GM18498 (cell line): ENCODE measurements around the gene SUGCT.
"Not testable (repeated sequence)": the region's sequence is repeated elsewhere in the genome, so short reads cannot be mapped to it uniquely, and the experiment has no call there.

ENCODE experiments used
- ATAC-seq: cut with Tn5 transposase; IDR thresholded peaks from one replicate; pipeline ENCODE4 v1.9.1; 2021; ENCODE audit warnings: mild to moderate bottlenecking, moderate library complexity; ENCODE audit not compliant: unreplicated experiment

The SUGCT gene

DNA sequence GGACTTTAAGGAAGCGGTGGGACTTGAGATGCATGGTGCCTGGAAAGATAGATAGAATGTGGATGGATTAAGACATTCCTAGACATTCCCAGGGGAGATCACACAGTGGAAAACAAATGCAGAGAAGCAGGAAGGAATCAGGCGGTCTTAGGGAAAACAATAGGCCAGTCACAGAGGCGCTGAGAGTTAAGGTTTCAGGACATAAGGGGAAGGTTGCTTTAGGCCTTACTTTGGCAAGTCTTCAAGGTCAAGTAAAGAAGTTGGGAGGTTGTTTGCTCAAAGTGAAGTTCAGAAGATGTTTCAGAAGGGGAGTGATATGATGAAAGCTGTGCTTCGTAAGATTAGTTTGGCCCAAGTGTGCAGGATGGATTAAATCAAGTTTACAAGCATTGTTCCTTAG is 109.4 kb downstream of the SUGCT start:
- ATAC-seq: no peak

GRCh38 chr7:40248681-40249080 is 113.9 kb downstream of the SUGCT start:
- ATAC-seq: no peak

GRCh38 chr7:40253444-40253843 is 118.6 kb downstream of the SUGCT start:
- not testable (repeated sequence) for ATAC-seq

DNA sequence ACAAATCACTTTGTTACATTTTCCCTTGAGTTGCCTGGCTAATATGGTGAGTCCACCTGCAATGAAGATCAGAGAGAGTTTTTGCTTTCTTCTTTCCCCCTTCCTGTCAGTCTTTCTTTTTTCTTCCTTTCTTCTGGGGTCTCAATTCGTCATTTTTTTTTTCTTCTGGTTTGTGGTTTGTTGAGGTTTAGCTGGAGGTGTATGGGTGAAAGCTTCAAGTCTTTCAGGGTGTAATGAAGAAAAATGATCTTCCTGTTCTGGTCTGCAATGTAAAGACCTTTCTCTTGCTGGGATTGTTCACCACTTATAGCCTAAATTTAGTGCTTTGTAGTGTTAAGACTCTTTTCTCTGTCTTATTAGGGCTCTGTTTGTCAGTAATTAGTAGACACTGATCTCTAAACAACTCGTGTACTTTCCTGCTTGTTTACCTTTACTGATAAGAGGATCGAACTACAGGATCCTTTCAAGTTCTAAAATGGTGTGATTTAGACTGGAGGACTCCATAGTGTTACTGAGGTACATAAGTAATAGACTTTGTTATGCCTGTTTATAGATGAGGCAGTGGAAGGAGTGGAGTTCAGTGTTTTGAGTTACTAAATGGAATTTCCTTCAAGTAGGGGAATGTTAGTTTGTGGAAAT is 129.1 kb downstream of the SUGCT start:
- ATAC-seq: no peak

DNA sequence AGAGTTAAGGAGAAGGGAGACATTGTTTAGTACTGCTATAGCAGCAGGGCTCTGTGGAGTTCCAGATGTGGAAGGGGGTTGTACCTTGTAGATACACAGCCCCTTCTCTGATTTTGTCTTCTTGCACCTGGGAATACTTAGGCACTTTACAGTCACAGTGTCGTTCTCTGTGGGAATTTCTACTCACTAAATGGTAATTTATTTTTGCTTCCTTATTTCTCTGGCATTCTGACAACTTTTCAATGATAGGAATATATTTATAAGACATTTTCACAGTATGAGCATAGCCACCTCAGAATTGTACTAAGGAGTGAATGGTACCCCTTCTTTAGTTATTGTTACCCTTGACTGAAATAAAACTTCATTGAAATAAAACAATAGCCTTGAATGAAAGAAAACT is 132.8 kb downstream of the SUGCT start:
- no peak for ATAC-seq

GRCh38 chr7:40268810-40269209 is 134.0 kb downstream of the SUGCT start:
- not testable (repeated sequence) for ATAC-seq

DNA sequence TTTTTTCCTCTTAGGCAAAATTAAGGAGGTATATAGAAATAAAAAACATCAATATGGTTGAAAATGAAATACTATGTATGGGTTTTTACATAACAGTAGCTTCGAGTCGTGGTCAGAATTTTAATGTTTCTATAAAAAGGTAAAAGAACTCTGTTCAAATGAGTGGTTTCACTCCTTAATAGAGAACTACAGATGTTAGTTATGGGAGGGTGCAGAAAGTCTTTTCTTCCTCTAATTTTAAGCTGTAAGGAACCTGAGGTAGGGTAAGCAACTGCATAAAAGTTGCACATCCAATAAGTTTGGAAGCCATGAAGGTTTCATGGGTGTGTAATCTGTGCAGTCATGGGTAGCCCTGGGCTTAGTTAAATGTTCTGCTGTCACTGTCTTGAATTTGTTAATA is 141.3 kb downstream of the SUGCT start:
- ATAC-seq: peak; percentile 58

DNA sequence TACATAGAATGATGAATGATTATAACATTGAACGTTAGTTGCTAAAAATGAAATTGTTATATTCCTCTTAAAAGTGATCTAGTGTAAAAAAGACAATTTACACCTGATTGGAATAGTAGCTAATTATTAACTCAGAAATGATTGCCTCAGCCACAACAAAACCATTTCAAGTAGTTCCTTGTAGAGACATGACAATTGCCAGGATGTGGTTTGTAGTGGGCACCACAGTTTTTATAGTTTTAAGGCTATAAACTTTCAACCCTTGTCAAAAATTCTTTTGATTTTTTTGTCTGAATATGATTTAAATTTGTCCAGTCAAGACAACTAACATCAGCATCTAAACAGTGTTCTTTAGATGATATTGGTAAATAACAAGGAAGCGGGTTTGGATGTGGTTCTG is 145.2 kb downstream of the SUGCT start:
- ATAC-seq: no peak

GRCh38 chr7:40282858-40283257 is 148.1 kb downstream of the SUGCT start:
- ATAC-seq: no peak

DNA sequence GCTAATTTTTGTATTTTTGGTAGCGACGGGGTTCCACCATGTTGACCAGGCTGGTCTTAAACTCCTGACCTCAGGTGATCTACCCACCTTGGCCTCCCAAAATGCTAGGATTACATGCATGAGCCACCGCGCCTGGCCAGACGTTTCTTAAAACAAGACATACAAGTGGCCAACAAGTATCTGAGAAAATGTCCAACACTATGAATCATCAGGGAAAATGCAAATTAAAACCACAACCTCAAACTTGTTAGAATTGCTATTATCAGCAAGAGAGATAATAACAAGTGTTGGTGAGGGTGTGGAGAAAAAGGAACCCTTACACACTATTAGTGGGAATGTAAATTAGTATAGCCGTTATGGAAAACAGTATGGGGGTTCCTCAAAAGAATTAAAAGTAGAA is 148.6 kb downstream of the SUGCT start:
- ATAC-seq: no peak

DNA sequence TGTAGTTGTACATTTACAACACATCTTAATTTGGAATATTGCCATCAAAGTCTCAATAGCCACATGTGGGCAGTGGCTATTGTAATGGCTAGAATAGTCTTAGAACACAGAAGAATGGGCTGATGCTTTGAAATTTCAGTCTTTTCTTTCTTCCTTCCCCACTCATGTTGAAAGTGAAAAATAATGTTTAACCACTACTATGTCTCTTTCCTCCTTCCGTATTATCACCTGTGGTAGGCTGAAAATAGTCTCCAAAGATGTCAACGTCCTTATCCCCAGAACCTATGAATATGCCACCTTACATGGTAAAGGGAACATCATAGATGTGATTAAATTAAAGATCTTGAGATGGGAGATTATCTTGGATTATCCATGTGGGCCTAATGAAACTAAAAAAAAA is 154.0 kb downstream of the SUGCT start:
- peak; percentile 61 for ATAC-seq

DNA sequence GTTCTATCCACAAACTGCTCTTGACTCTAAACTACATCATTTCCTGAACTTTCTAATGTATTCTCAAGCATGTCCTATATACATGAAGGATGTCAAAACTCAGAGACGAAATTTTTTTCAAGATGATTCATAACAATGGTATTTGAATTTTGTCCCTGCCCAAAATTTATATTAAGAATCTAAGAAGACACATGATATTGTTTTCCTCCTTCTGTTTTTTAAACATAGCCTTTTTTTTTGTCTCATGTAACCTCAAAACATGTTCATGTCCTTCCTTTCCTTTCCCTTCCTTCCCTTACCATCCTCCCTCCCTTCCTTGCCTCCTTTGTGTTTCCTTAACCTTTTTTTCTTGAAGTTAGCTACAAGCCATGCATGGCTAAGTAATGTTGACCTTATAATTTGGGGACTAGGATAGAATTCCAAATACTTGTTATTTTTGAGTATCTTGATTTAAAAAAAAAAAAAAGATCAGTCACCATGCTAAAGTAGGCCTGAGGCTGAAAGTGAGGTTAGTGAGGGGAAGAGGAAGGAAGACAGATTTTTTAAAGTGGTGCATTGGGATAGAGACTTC is 163.0 kb downstream of the SUGCT start:
- no peak for ATAC-seq

- ATAC-seq: no peak
These were observed 163.6 kb downstream of the SUGCT start for GRCh38 chr7:40298421-40298820.

DNA sequence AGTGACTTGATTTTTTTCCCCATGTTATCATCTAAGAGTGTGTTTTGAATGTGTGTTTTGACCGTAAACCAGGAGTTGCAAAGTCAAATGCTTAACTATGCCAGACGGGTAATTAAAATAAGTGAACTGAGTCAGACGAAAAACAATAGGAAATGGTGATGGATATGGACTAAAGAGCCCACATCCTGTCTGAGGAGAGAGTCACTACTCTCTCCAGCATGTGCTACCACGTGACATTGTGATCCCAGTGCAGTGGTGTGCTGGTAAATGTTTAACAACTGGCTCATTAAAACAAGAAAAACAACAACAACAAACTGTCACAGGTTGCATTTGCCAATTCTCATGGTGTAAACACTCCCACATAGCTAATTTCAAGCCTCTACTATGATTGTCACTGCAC is 164.3 kb downstream of the SUGCT start:
- peak; percentile 60 for ATAC-seq

DNA sequence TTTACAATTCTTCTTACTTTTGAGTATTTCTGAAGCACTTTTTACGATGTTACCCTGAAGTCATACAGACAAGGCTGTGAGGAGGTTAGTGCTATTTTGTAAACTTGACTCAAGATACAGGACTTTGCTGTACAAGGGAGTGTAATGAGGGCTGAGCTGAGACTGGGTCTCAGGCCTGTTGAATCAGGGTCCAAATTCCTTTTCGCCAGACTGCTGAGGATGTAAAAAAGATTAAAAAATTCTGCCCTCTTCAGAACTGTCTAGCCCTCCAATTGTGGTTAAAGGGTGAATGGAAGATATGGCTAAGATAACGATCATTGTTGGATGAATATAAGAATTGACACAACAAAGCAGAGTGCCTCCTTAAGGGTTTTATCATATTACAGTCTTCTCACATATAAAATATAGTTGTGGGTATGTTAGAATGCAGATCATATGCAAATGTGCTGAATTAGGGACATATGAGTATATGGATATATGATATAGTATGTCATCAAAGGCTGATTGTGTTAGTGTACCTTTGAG is 165.4 kb downstream of the SUGCT start:
- no peak for ATAC-seq

GRCh38 chr7:40301486-40302068 is 166.8 kb downstream of the SUGCT start:
- ATAC-seq: no peak

DNA sequence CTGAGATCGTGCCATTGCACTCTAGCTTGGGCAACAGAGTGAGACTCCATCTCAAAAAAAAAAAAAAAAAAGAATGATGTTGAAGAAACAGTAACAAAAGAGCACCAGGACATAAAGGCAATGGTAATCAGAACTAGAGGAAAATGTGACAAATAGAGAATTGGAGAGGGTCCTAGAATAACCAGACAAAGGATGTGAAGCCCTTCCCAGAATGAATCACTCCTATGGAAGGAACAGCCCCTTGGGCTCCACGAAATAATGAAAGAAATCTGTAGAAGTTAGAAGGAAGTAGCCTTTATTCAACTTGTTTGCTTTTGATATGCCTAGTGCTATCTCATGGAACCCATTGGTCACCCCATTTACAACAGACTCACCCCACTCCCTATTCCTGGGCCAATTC is 169.2 kb downstream of the SUGCT start:
- no peak for ATAC-seq

DNA sequence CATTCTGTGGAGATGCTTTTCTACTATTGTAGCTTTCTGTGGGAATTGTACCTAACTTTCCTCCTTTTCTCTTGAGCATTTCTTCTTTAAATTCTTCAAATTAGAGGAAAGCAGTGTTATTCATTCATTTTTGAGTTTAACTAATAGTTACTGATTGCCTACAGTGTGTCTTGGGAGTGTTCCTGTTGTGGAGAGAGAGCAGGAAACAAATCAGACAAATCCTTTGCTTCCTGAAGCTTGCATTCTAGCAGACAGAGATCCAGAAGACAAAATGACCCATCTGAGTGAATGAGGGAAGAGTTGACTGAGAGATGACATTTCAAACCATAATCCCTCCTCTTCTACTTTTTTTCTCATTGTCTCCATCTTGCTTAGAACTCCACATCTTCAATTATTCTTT is 170.4 kb downstream of the SUGCT start:
- no peak for ATAC-seq

DNA sequence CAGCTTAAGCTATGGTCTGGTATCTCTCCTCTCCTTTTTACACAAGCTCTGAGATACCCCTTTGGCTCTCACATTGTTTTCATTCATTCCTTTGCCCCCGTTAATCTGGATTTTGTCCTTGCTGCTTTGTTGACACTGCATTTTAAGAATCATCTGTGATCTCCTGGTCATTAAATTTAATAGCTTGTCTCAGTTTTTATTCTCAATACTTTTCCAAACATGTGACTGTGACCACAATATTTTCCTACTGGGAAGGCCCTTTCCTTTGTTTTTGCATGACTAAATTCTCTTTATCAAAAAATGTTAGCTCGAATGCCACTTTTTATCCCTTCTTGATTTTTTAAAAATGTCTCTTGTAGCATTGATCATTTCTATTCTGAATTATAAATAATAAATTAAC is 171.2 kb downstream of the SUGCT start:
- no peak for ATAC-seq

DNA sequence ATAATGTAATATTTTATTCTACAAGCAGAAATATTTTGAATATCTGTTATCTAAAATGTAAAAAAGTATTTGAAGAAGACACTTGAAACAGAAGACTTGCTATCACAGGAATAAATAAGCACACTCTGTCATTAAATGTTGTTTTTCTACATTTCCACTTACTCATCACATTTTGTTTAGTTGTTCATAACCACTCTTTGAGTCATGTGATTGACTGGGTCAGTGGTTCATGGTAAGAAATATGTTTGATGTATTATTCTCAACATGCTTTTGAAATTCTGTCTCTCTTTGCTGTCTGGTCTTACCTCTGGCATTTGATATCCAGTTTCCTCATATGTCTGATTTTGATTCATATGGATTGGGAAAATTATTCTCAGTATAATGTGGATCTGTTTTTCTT is 171.8 kb downstream of the SUGCT start:
- no peak for ATAC-seq

DNA sequence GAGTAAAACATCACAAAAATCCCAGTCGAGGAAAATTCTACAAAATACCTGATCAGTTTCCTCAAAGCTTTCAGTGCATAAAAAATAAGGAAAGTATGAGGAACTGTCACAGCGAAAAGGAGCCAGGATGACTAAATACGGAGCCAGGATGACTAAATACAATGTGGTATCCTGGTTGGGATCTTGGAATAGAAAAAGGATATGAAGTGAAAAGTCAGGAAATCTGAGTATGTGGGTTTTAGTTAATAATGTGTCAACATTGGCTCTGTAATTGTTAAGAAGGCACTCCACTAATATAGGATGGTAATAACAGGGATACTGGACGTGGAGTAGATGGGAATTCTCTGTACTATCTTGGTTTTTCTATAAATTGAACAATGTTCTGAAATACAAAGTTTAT is 175.5 kb downstream of the SUGCT start:
- no peak for ATAC-seq

GRCh38 chr7:40311307-40311706 is 176.5 kb downstream of the SUGCT start:
- ATAC-seq: peak; percentile 100
